Measurements from ENCODE around the gene RB1. TPM values are rescaled to one million over a fixed set of nuclear protein-coding genes. Genes with fewer than 3 reads are reported as not detected.

The RB1 gene
- total and polyA plus RNA-seq, 2 experiments from 2014 or later = 19.5 to 22.3 TPM

DNA sequence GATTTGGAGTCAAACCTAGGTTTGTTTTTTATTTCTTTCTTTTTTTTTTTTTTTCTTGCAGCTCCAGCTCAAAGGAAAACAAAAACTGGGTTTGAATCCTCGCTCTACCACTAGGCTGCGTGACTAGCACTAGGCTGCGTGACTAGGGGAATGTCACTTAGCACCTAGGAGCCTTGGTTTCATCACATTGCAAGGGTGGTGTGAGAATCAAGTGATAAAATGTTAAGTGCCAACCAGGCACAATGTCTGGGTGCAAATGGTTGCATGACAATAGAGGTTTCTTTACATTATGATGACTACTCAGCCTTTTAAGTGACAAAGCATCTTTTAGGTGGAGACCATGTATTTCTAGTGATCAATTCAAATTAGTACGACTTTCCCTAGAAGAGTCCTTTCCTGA, 201.5 kb downstream of the RB1 start:
- Histone ChIP-seq H3K79me2 (replicated peaks; ENCODE audit: insufficient read depth) (no peaks in the 10 kb centered on the region), H3K9me2 (ENCODE audit: insufficient read depth) (no peaks in the 10 kb centered on the region), H3K27me3 (ENCODE audit: insufficient read depth) (no peaks in the 10 kb centered on the region), H2AFZ (no peak overlapping the region), H3K4me1 (ENCODE audit: insufficient read depth) (0 out of 2 replicates have a peak, but pooled peaks cover 6% of the 10 kb centered on the region), H4K20me1 (replicated peaks; ENCODE audit: insufficient read depth) (no peaks in the 10 kb centered on the region), H3K36me3 (ENCODE audit: insufficient read depth) (0 out of 2 replicates have a peak, but pooled peaks cover 3% of the 10 kb centered on the region), H3F3A (replicated peaks; ENCODE audit: low read depth) (no peaks in the 10 kb centered on the region), H3K4me3 (no peak overlapping the region), H3K27ac (ENCODE audit: low read depth) (peak overlapping the region; percentile 51; the same call in 1 of the 2 replicates), H3K4me2 (no peak overlapping the region)
- Mint-ChIP-seq H3K36me3 (ENCODE audit: low read depth) (no peaks in the 10 kb centered on the region), H3K4me3 (no peak overlapping the region), H3K27me3 (ENCODE audit: insufficient read depth, low read depth, poor library complexity) (peaks cover 5% of the 10 kb centered on the region), H3K9me3 (no peaks in the 10 kb centered on the region), H3K4me1 (peaks cover 11% of the 10 kb centered on the region; the same call in 2 of the 3 replicates), H3K27ac (peak overlapping the region; percentile 93)
- TF ChIP-seq, protein P1, sequence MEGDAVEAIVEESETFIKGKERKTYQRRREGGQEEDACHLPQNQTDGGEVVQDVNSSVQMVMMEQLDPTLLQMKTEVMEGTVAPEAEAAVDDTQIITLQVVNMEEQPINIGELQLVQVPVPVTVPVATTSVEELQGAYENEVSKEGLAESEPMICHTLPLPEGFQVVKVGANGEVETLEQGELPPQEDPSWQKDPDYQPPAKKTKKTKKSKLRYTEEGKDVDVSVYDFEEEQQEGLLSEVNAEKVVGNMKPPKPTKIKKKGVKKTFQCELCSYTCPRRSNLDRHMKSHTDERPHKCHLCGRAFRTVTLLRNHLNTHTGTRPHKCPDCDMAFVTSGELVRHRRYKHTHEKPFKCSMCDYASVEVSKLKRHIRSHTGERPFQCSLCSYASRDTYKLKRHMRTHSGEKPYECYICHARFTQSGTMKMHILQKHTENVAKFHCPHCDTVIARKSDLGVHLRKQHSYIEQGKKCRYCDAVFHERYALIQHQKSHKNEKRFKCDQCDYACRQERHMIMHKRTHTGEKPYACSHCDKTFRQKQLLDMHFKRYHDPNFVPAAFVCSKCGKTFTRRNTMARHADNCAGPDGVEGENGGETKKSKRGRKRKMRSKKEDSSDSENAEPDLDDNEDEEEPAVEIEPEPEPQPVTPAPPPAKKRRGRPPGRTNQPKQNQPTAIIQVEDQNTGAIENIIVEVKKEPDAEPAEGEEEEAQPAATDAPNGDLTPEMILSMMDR (conservative IDR thresholded peaks at IDR 0.05; ENCODE audit: low read depth in 2 of 2) = peak; percentile 25 to 47; a peak in 2 of 4 replicates
- TF ChIP-seq ZNF331 (CRISPR knock-in tag; IDR thresholded peaks at IDR 0.05; ENCODE audit: low read depth) = no peak
- ATAC-seq (peak; percentile 82), DNase-seq (ENCODE audit: low spot score) (peak; percentile 59)

DNA sequence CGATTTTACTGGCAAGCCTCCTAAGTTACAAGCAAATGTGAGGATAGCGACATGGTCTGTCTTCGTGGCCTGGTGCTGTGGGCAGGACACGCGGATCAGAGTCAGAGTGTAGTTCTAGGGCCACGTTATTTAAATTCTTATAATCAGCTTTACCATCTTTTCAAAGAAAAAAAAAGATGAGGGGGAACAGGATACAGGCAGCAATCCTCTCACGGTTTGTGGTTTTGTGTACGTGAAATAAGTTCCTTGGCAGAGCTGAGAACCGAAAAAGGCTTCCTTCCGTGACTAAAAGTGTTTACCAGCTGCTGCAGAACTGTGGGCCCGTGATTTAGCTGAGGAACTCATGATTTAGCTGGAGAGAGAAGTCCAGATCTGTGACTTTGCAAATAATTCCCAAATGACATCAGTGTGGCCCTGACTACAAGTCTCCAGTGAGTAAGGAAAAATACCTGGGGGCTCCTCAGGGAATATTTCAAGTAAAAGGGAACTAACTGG, 202.1 kb downstream of the RB1 start:
- Mint-ChIP-seq H3K27ac (peak overlapping the region; percentile 93), H3K4me1 (peaks cover 11% of the 10 kb centered on the region; the same call in 2 of the 3 replicates), H3K27me3 (ENCODE audit: insufficient read depth, low read depth, poor library complexity) (peaks cover 5% of the 10 kb centered on the region), H3K9me3 (no peaks in the 10 kb centered on the region), H3K36me3 (ENCODE audit: low read depth) (no peaks in the 10 kb centered on the region), H3K4me3 (no peak overlapping the region)
- Histone ChIP-seq H3K4me3 (no peak overlapping the region), H3K4me1 (ENCODE audit: insufficient read depth) (0 out of 2 replicates have a peak, but pooled peaks cover 6% of the 10 kb centered on the region), H2AFZ (no peak overlapping the region), H3K27me3 (ENCODE audit: insufficient read depth) (no peaks in the 10 kb centered on the region), H4K20me1 (replicated peaks; ENCODE audit: insufficient read depth) (no peaks in the 10 kb centered on the region), H3F3A (replicated peaks; ENCODE audit: low read depth) (no peaks in the 10 kb centered on the region), H3K79me2 (replicated peaks; ENCODE audit: insufficient read depth) (no peaks in the 10 kb centered on the region), H3K27ac (ENCODE audit: low read depth) (0 out of 2 replicates have a peak overlapping the region, but pooled peaks have one; percentile 10), H3K4me2 (no peak overlapping the region), H3K36me3 (ENCODE audit: insufficient read depth) (0 out of 2 replicates have a peak, but pooled peaks cover 3% of the 10 kb centered on the region), H3K9me2 (ENCODE audit: insufficient read depth) (no peaks in the 10 kb centered on the region)
- ATAC-seq (no peak), DNase-seq (ENCODE audit: low spot score) (no peak)
- TF ChIP-seq CREB1 (CRISPR knock-in tag; IDR thresholded peaks at IDR 0.05; ENCODE audit: low read depth) (no peak), EZH2phosphoT487 (IDR thresholded peaks at IDR 0.05; ENCODE audit: unreplicated experiment) (no peak), NANOG (IDR thresholded peaks at IDR 0.05; ENCODE audit: borderline replicate concordance) (no peak), JUNB (IDR thresholded peaks at IDR 0.05; ENCODE audit: unreplicated experiment) (no peak), ZNF114 (CRISPR knock-in tag; IDR thresholded peaks at IDR 0.05) (no peak), EZH2 (IDR thresholded peaks at IDR 0.05; ENCODE audit: low read depth, unreplicated experiment) (no peak)
- TF ChIP-seq, protein P2, sequence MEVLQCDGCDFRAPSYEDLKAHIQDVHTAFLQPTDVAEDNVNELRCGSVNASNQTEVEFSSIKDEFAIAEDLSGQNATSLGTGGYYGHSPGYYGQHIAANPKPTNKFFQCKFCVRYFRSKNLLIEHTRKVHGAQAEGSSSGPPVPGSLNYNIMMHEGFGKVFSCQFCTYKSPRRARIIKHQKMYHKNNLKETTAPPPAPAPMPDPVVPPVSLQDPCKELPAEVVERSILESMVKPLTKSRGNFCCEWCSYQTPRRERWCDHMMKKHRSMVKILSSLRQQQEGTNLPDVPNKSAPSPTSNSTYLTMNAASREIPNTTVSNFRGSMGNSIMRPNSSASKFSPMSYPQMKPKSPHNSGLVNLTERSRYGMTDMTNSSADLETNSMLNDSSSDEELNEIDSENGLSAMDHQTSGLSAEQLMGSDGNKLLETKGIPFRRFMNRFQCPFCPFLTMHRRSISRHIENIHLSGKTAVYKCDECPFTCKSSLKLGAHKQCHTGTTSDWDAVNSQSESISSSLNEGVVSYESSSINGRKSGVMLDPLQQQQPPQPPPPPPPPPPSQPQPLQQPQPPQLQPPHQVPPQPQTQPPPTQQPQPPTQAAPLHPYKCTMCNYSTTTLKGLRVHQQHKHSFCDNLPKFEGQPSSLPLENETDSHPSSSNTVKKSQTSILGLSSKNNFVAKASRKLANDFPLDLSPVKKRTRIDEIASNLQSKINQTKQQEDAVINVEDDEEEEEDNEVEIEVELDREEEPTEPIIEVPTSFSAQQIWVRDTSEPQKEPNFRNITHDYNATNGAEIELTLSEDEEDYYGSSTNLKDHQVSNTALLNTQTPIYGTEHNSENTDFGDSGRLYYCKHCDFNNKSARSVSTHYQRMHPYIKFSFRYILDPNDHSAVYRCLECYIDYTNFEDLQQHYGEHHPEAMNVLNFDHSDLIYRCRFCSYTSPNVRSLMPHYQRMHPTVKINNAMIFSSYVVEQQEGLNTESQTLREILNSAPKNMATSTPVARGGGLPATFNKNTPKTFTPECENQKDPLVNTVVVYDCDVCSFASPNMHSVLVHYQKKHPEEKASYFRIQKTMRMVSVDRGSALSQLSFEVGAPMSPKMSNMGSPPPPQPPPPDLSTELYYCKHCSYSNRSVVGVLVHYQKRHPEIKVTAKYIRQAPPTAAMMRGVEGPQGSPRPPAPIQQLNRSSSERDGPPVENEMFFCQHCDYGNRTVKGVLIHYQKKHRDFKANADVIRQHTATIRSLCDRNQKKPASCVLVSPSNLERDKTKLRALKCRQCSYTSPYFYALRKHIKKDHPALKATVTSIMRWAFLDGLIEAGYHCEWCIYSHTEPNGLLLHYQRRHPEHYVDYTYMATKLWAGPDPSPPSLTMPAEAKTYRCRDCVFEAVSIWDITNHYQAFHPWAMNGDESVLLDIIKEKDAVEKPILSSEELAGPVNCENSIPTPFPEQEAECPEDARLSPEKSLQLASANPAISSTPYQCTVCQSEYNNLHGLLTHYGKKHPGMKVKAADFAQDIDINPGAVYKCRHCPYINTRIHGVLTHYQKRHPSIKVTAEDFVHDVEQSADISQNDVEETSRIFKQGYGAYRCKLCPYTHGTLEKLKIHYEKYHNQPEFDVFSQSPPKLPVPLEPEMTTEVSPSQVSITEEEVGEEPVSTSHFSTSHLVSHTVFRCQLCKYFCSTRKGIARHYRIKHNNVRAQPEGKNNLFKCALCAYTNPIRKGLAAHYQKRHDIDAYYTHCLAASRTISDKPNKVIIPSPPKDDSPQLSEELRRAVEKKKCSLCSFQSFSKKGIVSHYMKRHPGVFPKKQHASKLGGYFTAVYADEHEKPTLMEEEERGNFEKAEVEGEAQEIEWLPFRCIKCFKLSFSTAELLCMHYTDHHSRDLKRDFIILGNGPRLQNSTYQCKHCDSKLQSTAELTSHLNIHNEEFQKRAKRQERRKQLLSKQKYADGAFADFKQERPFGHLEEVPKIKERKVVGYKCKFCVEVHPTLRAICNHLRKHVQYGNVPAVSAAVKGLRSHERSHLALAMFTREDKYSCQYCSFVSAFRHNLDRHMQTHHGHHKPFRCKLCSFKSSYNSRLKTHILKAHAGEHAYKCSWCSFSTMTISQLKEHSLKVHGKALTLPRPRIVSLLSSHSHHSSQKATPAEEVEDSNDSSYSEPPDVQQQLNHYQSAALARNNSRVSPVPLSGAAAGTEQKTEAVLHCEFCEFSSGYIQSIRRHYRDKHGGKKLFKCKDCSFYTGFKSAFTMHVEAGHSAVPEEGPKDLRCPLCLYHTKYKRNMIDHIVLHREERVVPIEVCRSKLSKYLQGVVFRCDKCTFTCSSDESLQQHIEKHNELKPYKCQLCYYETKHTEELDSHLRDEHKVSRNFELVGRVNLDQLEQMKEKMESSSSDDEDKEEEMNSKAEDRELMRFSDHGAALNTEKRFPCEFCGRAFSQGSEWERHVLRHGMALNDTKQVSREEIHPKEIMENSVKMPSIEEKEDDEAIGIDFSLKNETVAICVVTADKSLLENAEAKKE (CRISPR knock-in tag; IDR thresholded peaks at IDR 0.05) = no peak
- TF ChIP-seq, protein P3, sequence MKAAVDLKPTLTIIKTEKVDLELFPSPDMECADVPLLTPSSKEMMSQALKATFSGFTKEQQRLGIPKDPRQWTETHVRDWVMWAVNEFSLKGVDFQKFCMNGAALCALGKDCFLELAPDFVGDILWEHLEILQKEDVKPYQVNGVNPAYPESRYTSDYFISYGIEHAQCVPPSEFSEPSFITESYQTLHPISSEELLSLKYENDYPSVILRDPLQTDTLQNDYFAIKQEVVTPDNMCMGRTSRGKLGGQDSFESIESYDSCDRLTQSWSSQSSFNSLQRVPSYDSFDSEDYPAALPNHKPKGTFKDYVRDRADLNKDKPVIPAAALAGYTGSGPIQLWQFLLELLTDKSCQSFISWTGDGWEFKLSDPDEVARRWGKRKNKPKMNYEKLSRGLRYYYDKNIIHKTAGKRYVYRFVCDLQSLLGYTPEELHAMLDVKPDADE (IDR thresholded peaks at IDR 0.05) = no peak
- TF ChIP-seq, protein P1 (conservative IDR thresholded peaks at IDR 0.05; ENCODE audit: low read depth in 2 of 2) = no peak

Measured in GM23338 (cell line).